HG02981 (cell line): ENCODE results near the gene SIPA1L3.
"Not testable (repeated sequence)": the region's sequence is repeated elsewhere in the genome, so short reads cannot be mapped to it uniquely, and the experiment has no call there.

Experiments
- ATAC-seq: cut with Tn5 transposase; IDR thresholded peaks from one replicate; pipeline ENCODE4 v1.9.1; 2021; ENCODE audit warnings: mild to moderate bottlenecking, moderate library complexity; ENCODE audit not compliant: unreplicated experiment

SIPA1L3 gene

GRCh38 chr19:37907735-37908455, 887 bp downstream of the SIPA1L3 start:
- ATAC-seq, result no peak

- no peak for ATAC-seq
Observed at GRCh38 chr19:37909661-37910199, 2.7 kb downstream of the SIPA1L3 start.

- no peak for ATAC-seq
Observed at GRCh38 chr19:37914908-37915307, 7.9 kb downstream of the SIPA1L3 start.

GRCh38 chr19:37920591-37921450, 13.8 kb downstream of the SIPA1L3 start:
- no peak for ATAC-seq

GRCh38 chr19:37924573-37924972, 17.6 kb downstream of the SIPA1L3 start:
- ATAC-seq, result not testable (repeated sequence)

- no peak for ATAC-seq
Observed at GRCh38 chr19:37925212-37925611, 18.2 kb downstream of the SIPA1L3 start.

- ATAC-seq, result no peak
Observed at GRCh38 chr19:37926255-37926654, 19.2 kb downstream of the SIPA1L3 start.

GRCh38 chr19:37926711-37927110, 19.7 kb downstream of the SIPA1L3 start:
- no peak for ATAC-seq

- peak; percentile 59 for ATAC-seq
Observed at GRCh38 chr19:37928527-37929286, 21.7 kb downstream of the SIPA1L3 start.

GRCh38 chr19:37929355-37929923, 22.4 kb downstream of the SIPA1L3 start:
- no peak for ATAC-seq

- ATAC-seq, result no peak
Observed at GRCh38 chr19:37930416-37930815, 23.4 kb downstream of the SIPA1L3 start.

- ATAC-seq, result no peak
Observed at GRCh38 chr19:37931881-37932655, 25.1 kb downstream of the SIPA1L3 start.

GRCh38 chr19:37932985-37933936, 26.3 kb downstream of the SIPA1L3 start:
- ATAC-seq, result no peak

- no peak for ATAC-seq
Observed at GRCh38 chr19:37933937-37934358, 26.9 kb downstream of the SIPA1L3 start.

GRCh38 chr19:37935341-37935740, 28.3 kb downstream of the SIPA1L3 start:
- ATAC-seq, result no peak

GRCh38 chr19:37936166-37936565, 29.2 kb downstream of the SIPA1L3 start:
- no peak for ATAC-seq

GRCh38 chr19:37936886-37937285, 29.9 kb downstream of the SIPA1L3 start:
- no peak for ATAC-seq

GRCh38 chr19:37938353-37938752, 31.3 kb downstream of the SIPA1L3 start:
- ATAC-seq, result no peak
